GM12801 (cell line): ENCODE results near the gene LOXL1.

Source experiments
- CTCF ChIP-seq: IDR thresholded peaks from one replicate; pipeline ENCODE4 v1.5.1; 2011; ENCODE audit warnings: control low read depth; ENCODE audit not compliant: insufficient read length; ENCODE audit errors: extremely low read depth

Gene LOXL1

GRCh38 chr15:73949496-73949895 lies 23.2 kb downstream of the LOXL1 start:
- TF ChIP-seq CTCF = no peak

- no peak for TF ChIP-seq CTCF
Observed at GRCh38 chr15:73950479-73950830, 24.2 kb downstream of the LOXL1 start.

GRCh38 chr15:73950831-73951561 lies 24.7 kb downstream of the LOXL1 start:
- TF ChIP-seq CTCF = no peak

GRCh38 chr15:73951601-73952000 lies 25.3 kb downstream of the LOXL1 start:
- no peak for TF ChIP-seq CTCF

GRCh38 chr15:73952171-73952912 lies 26.1 kb downstream of the LOXL1 start:
- no peak for TF ChIP-seq CTCF

- no peak for TF ChIP-seq CTCF
Observed at GRCh38 chr15:73952913-73953750, 26.9 kb downstream of the LOXL1 start.

- no peak for TF ChIP-seq CTCF
Observed at GRCh38 chr15:73954188-73955145, 28.2 kb downstream of the LOXL1 start.
